IgD-negative memory B cell (primary cell): ENCODE results near the gene SBSN. TPM values are rescaled to one million over a fixed set of nuclear protein-coding genes. Genes with fewer than 3 reads are reported as not detected.

Source experiments
- H3K27ac Mint-ChIP-seq, 3 donors: one replicate each; pipeline ENCODE4 v1.8.0; 2020 to 2022; ENCODE audit warnings: mild to moderate bottlenecking in 3 of 3, mixed read lengths in 3 of 3, moderate library complexity in 1 of 3
- H3K27me3 Mint-ChIP-seq: one replicate; pipeline ENCODE4 v1.8.0; 2021; ENCODE audit warnings: mixed read lengths
- H3K36me3 Mint-ChIP-seq: one replicate; pipeline ENCODE4 v1.8.0; 2020; ENCODE audit warnings: mild to moderate bottlenecking, mixed read lengths
- H3K4me1 Mint-ChIP-seq, 3 donors: one replicate each; pipeline ENCODE4 v1.8.0; 2020 to 2022; ENCODE audit warnings: mixed read lengths in 3 of 3, mild to moderate bottlenecking in 1 of 3
- H3K4me3 Mint-ChIP-seq, 4 donors: one replicate each; pipeline ENCODE4 v1.8.0; 2020 to 2022; ENCODE audit warnings: mild to moderate bottlenecking in 4 of 4, mixed read lengths in 4 of 4, moderate library complexity in 3 of 4
- H3K9me3 Mint-ChIP-seq, 3 donors: one replicate each; pipeline ENCODE4 v1.8.0; 2020 to 2021; ENCODE audit warnings: mixed read lengths in 3 of 3, mild to moderate bottlenecking in 1 of 3
- polyA plus RNA-seq: library from polyadenylated mRNA; unstranded; fragments of 300-500 nt; fragmentation: Illumina TruSeq; gene quantifications from one replicate; pipeline ENCODE4 v1.2.3, GENCODE V29; 2021

The SBSN gene
- polyA plus RNA-seq, 1 donor from 2014 or later = not detected

GRCh38 chr19:35529241-35530218, 1.4 kb upstream of the SBSN start:
- Mint-ChIP-seq H3K9me3 (no peaks in the 10 kb centered on the region), H3K27me3 (peaks cover 46% of the 10 kb centered on the region), H3K4me3 (no peak overlapping the region), H3K36me3 (no peaks in the 10 kb centered on the region), H3K27ac (no peak overlapping the region), H3K4me1 (peaks cover 8 to 11% (median 10%) of the 10 kb centered on the region in 3 donors)

- H3K4me3 Mint-ChIP-seq = no peak overlapping the region
- H3K4me1 Mint-ChIP-seq = no peaks in the 10 kb centered on the region
- peaks cover 31% of the 10 kb centered on the region for H3K27me3 Mint-ChIP-seq
- no peaks in the 10 kb centered on the region for H3K36me3 Mint-ChIP-seq
- H3K9me3 Mint-ChIP-seq = no peaks in the 10 kb centered on the region
- no peak overlapping the region for H3K27ac Mint-ChIP-seq
Observed at GRCh38 chr19:35525873-35526272, 2.2 kb downstream of the SBSN start.

DNA sequence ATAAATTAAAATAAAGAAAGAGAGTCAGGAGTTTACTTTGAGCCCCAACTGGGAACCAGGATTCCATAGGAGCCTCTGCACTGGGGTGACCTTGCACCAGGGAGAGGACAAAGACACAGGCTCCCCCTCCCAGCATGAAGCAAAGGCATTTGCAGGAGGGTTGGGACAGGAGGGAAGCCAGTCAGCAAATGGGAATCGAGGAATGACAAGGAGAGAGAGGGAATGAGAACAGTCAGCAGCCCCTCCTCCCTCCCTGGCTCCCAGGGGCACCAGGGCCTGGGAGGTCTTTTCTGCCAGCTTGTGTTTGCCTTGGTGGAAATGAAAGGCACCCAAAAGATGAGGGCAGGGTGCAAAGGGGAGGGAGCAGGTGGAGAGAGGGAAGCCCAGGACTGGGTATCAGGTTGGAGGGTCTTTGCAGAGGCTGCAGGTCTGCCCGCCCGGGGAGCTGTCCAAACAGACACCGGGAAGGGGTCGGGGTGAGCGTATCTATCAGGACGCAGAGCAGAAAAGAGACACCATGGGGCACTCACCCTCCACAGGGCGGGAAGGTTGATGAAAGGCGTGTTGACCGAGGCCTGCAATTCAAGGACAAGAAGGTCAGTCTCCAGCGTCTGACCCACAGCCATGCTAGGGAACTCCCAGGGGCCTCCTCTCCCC, 3.8 kb downstream of the SBSN start:
- no peak overlapping the region for H3K4me3 Mint-ChIP-seq
- peaks cover 27% of the 10 kb centered on the region for H3K27me3 Mint-ChIP-seq
- H3K9me3 Mint-ChIP-seq = peaks cover 0 to 3% (median 0%) of the 10 kb centered on the region in 3 donors
- H3K4me1 Mint-ChIP-seq = no peaks in the 10 kb centered on the region
- no peak overlapping the region for H3K27ac Mint-ChIP-seq
- peaks cover 2% of the 10 kb centered on the region for H3K36me3 Mint-ChIP-seq

DNA sequence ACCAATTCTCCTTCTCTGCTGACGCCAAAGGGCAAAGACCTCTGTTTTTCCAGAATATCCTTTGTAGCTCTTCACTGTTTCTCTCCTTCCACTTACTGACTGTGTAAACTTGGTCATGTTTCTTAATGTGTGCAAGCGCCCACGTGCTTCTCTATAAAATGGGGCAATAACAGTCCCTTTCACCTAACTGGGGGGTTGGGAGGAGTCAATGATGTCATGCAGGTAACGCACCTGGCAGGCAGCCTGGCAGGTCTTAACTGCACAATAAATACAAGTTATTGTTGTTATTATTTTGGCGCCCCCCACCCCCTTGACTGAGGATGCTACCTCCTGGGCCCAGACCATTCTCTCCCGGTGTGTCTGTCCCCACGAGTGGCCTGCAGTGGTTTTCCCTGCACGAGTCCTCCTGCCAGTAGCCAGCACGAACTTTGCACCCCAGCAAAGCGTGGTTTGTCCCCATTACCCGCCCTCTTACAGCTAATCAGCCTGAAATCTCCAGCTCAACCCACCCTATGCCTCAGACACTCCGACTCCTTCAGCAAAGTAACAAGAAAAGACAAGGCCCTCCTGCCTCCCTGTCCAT, 5.3 kb downstream of the SBSN start:
- H3K4me3 Mint-ChIP-seq = no peak overlapping the region
- peaks cover 0 to 3% (median 0%) of the 10 kb centered on the region in 3 donors for H3K9me3 Mint-ChIP-seq
- H3K36me3 Mint-ChIP-seq = peaks cover 2% of the 10 kb centered on the region
- H3K27me3 Mint-ChIP-seq = peaks cover 16% of the 10 kb centered on the region
- no peaks in the 10 kb centered on the region for H3K4me1 Mint-ChIP-seq
- no peak overlapping the region for H3K27ac Mint-ChIP-seq

DNA sequence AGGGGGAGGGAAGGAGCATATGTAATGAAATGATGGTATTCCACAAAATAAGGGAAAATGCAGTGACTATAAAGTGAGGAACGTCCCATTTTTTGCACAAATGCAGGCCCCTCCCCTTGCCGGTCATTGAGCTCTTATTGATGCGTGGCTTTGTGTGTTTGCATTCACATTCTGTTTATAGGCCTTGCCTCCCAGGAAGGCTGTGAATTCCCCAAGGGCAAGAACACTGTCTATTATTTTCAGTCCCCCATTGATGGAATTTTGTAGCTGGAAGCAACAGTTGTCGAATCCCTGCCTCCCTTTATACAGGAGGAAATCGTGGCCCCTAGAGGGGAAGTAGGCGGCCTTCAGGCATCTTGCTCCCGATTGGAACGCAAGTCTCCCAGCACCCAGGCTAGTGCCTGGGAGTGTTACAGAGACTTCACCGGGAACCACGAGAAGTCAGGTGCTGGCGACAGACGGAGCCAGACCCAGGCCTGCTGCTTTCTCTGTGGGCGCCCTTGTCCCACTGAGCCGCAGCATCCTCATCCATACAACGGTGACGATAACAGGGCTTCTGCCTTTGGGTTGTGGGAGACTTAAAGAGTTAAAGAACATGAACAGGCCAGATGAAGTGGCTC, 6.9 kb downstream of the SBSN start:
- Mint-ChIP-seq H3K27me3 (peaks cover 8% of the 10 kb centered on the region), H3K4me1 (no peaks in the 10 kb centered on the region), H3K27ac (no peak overlapping the region), H3K4me3 (no peak overlapping the region), H3K36me3 (peaks cover 4% of the 10 kb centered on the region), H3K9me3 (peaks cover 0 to 5% (median 0%) of the 10 kb centered on the region in 3 donors)

GRCh38 chr19:35519291-35519690, 8.8 kb downstream of the SBSN start:
- Mint-ChIP-seq H3K27ac (no peak overlapping the region), H3K36me3 (peaks cover 4% of the 10 kb centered on the region), H3K9me3 (peaks cover 0 to 5% (median 0%) of the 10 kb centered on the region in 3 donors), H3K4me3 (no peak overlapping the region), H3K4me1 (no peaks in the 10 kb centered on the region), H3K27me3 (peaks cover 7% of the 10 kb centered on the region)

DNA sequence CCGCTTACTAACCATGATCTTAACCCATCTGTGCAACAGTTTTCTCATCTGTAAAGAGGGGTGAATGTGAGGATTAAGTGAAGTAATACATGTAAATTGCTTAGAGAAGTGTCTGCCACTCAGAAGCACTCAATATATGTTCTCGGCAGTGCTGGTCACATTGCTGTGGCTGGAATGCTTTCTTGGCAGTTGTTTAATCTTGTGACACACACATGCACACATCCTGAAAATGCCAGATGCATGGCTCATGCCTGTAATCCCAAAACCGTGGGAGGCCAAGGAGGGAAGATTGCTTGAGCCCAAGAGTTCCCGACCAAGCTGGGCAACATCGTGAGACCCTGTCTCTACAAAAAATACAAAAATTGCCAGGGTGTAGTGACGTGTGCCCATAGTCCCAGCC, 9.8 kb downstream of the SBSN start:
- Mint-ChIP-seq H3K27ac (no peak overlapping the region), H3K4me1 (no peaks in the 10 kb centered on the region), H3K27me3 (peaks cover 7% of the 10 kb centered on the region), H3K9me3 (peaks cover 0 to 5% (median 0%) of the 10 kb centered on the region in 3 donors), H3K4me3 (peak overlapping the region in 1 of 4 donors; percentile 32), H3K36me3 (peaks cover 4% of the 10 kb centered on the region)

GRCh38 chr19:35517342-35517741, 10.8 kb downstream of the SBSN start:
- Mint-ChIP-seq H3K36me3 (peaks cover 4% of the 10 kb centered on the region), H3K9me3 (peaks cover 0 to 5% (median 0%) of the 10 kb centered on the region in 3 donors), H3K4me3 (no peak overlapping the region), H3K27me3 (peaks cover 7% of the 10 kb centered on the region), H3K4me1 (no peaks in the 10 kb centered on the region), H3K27ac (peak overlapping the region in 1 of 3 donors; percentile 13)

GRCh38 chr19:35516310-35516709, 11.8 kb downstream of the SBSN start:
- no peak overlapping the region for H3K4me3 Mint-ChIP-seq
- H3K9me3 Mint-ChIP-seq = peaks cover 0 to 5% (median 0%) of the 10 kb centered on the region in 3 donors
- H3K36me3 Mint-ChIP-seq = peaks cover 4% of the 10 kb centered on the region
- no peak overlapping the region for H3K27ac Mint-ChIP-seq
- no peaks in the 10 kb centered on the region for H3K4me1 Mint-ChIP-seq
- peaks cover 9% of the 10 kb centered on the region for H3K27me3 Mint-ChIP-seq

DNA sequence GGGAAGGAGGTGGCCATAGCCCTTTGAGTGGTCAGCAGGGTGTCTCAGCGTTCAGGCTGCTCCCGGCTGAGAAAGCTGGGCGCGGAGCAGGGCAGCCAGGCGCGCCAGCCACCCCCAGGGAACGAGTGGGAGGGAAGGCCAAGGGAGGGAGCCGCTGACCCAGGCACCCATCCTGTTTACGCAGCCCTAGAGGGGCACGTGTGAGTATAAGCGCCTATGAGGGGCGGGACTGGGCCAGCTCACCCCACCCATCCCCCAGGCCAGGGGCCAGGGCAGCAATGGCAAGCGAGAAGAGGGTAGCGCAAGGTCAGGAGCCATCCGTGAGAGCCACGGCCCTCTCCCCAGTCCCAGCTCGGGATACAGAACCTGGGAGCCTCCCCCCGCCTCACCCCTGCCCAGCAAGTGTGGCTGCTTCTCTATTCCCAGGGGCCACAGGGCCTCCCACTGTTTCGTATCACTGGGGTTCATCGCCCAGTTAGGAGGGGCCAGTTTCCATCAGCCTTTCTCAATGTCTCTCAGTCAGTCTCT, 13.8 kb downstream of the SBSN start:
- no peak overlapping the region for H3K4me3 Mint-ChIP-seq
- H3K27me3 Mint-ChIP-seq = peaks cover 15% of the 10 kb centered on the region
- H3K4me1 Mint-ChIP-seq = peaks cover 3 to 8% (median 3%) of the 10 kb centered on the region in 3 donors
- peaks cover 0 to 2% (median 0%) of the 10 kb centered on the region in 3 donors for H3K9me3 Mint-ChIP-seq
- peaks cover 2% of the 10 kb centered on the region for H3K36me3 Mint-ChIP-seq
- H3K27ac Mint-ChIP-seq = no peak overlapping the region

DNA sequence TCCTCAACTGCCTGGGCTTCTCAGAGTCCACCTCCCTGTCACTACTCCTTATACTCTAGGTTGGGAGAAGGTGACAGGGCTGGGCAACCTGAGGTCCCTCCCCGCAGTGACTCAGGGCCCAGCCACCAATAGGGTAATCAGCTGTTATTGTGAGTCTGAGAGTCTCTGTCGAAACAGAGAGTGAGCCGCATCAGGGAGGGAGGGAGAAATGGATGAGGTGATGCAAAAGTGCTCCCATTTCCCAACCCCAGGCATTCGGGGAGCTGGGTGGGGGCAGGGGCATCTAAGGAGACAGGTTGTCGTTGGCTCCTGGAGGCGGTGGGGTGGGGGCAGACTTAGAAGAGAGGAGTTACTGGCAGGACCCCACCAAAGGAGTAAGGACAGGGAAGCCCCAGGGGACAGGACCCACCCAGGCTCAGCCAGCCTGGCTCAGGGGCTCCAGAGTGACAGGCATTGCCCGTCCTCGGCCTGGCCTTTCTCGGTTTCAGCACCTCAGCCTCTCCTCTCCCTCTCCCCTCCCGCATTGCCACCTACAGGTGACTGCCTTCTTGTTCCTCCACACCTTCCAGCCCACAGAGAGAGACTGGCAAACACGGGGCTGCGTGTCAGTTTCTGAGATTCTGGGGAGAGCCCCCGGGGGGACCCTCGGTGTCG, 14.4 kb downstream of the SBSN start, which contains the start of gene DMKN:
Gene DMKN, minus strand, starts transcription at position 22 of the 654 bp plus-strand sequence. CDS start 174 bp downstream, outside the sequence.
- H3K27me3 Mint-ChIP-seq = peaks cover 17% of the 10 kb centered on the region
- peak within 1 kb of the TSS in 1 of 3 donors; percentile 27 for H3K27ac Mint-ChIP-seq
- no peak within 1 kb of the TSS for H3K4me3 Mint-ChIP-seq

DNA sequence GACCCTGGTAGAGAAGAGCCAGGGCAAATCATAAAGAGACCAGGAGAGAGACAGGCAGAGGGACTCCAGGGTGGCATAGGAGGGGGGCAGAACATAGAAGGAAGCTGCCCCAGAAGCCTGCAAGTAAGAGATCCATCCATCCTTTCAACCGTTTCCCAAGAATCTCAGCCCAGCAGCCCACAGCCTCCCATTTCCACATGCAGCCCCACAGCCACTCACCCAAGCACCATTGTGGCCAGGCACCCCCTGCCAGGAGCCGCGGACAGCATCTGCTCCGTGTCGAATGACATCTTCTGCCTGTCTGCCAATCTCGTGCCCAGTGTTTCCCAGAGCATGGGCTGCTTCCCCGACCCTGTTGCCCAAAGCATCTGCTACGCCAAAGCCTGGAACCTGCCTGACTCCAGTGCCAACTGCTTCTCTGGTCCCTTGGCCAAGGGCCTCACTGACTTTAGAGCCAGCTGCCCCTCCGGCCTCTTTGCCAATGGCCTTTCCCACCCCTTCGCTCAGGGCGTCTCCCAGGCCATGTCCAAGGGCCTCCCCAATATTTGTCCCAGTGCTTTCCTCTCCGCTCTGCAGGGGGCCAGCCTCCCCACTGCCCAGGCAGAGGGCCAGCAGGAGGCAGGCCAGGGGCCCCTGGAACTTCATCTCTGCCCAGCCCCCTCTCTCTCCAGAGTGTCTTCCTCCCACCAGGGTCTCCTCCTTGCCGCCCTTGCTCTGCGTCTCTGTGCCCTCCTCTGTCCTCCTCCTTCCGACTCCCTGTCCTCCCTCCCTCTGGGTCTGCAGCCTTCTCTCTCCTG, 15.1 kb downstream of the SBSN start:
- H3K27me3 Mint-ChIP-seq = peaks cover 13% of the 10 kb centered on the region
- peaks cover 3 to 10% (median 10%) of the 10 kb centered on the region in 3 donors for H3K4me1 Mint-ChIP-seq
- H3K4me3 Mint-ChIP-seq = no peak overlapping the region
- peaks cover 0 to 2% (median 0%) of the 10 kb centered on the region in 3 donors for H3K9me3 Mint-ChIP-seq
- H3K36me3 Mint-ChIP-seq = peaks cover 2% of the 10 kb centered on the region
- peak overlapping the region in 1 of 3 donors; percentile 27 for H3K27ac Mint-ChIP-seq

More for the DNA sequence above, 14.4 kb downstream of the SBSN start, which contains the start of gene DMKN:
- peaks cover 2% of the 10 kb centered on the region for H3K36me3 Mint-ChIP-seq
- H3K4me1 Mint-ChIP-seq = peaks cover 3 to 10% (median 4%) of the 10 kb centered on the region in 3 donors
- peaks cover 0 to 2% (median 0%) of the 10 kb centered on the region in 3 donors for H3K9me3 Mint-ChIP-seq

DNA sequence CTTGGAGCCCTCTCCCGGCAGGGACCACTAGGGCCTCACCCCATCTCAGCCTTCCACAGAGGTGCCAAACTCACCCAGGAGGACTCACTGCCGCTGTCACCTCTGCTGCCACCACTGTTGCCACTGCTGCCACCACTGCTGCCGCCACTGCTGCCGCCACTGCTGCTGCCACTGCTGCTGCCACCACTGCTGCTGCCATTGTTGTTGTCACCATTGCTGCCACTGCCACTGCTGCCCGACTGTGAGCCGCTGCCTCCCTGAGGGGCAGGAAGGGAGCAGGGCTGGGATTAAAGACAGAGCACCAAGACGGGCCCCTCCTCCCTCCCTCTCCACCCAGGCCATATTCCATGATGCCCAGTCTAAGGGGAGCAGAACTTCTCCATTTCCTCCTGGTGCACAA, 16.8 kb downstream of the SBSN start:
- Mint-ChIP-seq H3K9me3 (no peaks in the 10 kb centered on the region), H3K27ac (no peak overlapping the region), H3K4me3 (no peak overlapping the region), H3K36me3 (no peaks in the 10 kb centered on the region), H3K4me1 (peaks cover 3 to 12% (median 11%) of the 10 kb centered on the region in 3 donors), H3K27me3 (peaks cover 18% of the 10 kb centered on the region)
